NCI-H1930 (cell line): ENCODE measurements around the gene TREML1.
A peak's percentile ranks its signal among the peaks of the same experiment; 100 is the strongest.
"Not testable (repeated sequence)": the region's sequence is repeated elsewhere in the genome, so short reads cannot be mapped to it uniquely, and the experiment has no call there.

Experiments used
- DNase-seq, 2 experiments: peaks; one replicate each; lab custom pipeline; 2025; lab: John Stamatoyannopoulos, UW

Gene TREML1, protein sequence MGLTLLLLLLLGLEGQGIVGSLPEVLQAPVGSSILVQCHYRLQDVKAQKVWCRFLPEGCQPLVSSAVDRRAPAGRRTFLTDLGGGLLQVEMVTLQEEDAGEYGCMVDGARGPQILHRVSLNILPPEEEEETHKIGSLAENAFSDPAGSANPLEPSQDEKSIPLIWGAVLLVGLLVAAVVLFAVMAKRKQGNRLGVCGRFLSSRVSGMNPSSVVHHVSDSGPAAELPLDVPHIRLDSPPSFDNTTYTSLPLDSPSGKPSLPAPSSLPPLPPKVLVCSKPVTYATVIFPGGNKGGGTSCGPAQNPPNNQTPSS

DNA sequence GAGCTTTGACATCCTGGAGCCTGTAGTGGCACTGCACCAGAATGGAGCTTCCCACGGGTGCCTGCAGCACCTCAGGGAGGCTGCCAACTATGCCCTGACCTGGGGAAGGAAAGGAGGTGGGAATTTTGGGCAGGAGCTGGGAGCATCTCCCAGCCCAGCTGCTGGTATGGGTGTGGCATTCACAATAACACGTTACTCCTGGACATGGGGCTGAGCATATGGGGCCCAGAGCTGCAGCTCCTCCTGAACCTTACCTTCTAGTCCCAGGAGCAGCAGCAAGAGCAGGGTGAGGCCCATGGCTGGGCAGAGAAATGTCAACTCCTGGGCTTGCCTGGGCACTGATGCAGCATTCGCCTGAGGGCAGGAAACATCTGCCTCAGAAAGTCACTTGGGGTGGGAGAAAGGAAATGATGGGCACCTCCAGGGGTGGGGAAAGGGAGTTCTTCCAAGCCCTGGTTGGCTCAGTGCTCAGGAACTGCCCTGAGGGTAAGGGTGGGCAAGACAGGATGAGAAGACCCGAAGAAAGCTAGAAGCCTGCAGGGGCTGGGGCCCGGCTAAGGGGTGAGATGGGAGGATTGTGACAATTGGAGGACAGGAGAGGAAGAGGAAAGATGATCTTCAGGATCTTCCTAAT lies at the start of gene TREML1:
TSS of gene TREML1 (minus strand) at position 356 of the 634 bp plus-strand sequence. CDS start at position 297, 59 bp downstream.
- DNase-seq, result no peak

DNA sequence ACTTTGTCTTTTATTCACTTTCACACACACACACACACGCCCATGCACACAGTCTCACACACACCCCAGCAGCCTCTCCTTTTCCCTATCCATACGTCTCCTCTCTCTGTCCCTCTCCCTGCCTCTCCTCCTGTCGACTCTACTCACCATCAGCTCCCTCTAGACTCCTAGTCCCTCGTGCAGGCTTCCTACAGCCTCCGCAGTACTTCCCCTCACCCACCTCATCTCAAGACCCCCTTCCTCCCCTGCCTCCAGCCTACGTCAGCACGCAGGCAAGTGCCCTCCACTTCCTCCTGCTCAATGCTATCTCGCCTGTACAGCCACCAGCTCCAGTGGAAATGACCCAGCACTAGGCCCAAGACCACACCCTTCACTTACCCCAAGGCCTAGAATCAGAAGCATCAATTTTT lies 47.6 kb upstream of the TREML1 start:
- DNase-seq, result no peak

GRCh38 chr6:41200901-41201763 lies 47.0 kb upstream of the TREML1 start, which contains the start of gene TREML2:
TREML2 (minus strand) TSS chr6:41201149; CDS start chr6:41201008, 141 bp downstream.
- no peak for DNase-seq

DNA sequence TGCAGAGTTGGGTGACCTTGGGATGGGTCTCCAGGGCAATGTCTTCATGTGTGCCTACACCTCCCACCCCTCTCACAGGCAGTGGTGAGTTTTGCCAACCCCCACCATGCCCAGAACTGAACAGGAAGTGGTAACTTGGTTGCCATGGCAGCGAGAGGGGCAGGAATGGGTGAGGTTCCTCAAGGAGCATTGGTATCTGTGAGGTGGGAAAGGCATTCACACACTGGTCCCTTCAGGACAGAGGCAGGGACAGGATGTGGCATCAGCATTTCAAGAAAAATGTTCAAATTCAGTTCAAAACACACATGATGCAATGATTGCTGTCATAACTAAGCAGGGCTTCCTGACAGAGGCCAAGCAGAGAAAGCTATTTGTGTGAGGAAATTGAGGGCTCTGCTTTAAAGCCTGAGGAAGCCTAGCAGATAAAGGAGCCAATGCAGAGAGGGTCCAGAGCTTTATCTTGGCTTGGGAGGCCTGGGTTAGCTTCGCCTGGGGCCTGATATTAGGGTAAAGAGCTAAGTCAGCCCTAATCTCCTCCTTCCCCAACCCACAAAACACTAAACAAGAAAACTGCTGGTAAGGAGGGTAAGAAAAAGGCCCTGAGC lies 46.3 kb upstream of the TREML1 start:
- DNase-seq, result no peak

GRCh38 chr6:41199552-41200246 lies 45.6 kb upstream of the TREML1 start:
- DNase-seq, result no peak

GRCh38 chr6:41197234-41197633 lies 43.1 kb upstream of the TREML1 start:
- DNase-seq, result no peak

DNA sequence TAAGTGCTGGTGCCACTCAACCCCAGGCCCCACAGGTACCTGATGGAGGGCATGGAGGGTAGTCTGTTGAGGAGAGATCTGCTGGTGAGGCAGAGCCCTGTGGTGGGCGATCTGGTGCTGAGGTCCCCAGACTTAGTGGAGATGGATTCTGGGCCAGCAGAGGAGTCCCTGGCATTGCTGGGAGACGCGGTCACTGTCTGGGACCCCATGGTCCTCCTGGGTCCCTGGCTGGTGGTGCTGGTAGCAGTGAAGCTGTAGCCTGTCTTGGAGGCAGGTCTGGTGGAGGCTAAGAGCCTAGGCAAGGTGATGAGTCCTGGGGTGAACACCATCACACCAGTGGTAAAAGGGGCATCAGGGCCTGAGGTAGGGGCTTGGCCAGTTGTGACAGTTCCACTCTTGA lies 40.2 kb upstream of the TREML1 start:
- no peak for DNase-seq

DNA sequence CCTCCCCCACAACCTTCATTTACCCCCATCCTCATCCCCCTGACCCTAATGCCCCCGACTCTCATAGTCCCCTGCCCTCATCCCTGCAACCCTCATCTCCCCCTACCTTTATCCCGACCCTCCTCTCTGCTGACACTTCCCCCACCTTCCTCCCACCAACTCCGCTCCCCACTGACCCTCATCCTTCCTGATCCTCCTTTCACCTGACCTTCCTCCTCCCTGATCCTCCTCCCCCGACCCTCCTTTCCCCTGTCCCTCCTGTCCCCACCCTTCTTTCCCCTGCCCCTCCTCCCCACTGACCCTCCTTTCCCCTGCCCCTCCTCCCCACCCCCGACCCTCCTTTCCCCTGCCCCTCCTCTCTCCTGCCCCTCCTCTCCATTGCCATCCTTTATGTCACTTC lies 39.7 kb upstream of the TREML1 start:
- no peak for DNase-seq

- DNase-seq, result no peak
Measured at GRCh38 chr6:41193171-41193734, 39.1 kb upstream of the TREML1 start.

- no peak for DNase-seq
Measured at GRCh38 chr6:41191569-41191968, 37.4 kb upstream of the TREML1 start.

- DNase-seq, result no peak
Measured at GRCh38 chr6:41190791-41191190, 36.6 kb upstream of the TREML1 start.

DNA sequence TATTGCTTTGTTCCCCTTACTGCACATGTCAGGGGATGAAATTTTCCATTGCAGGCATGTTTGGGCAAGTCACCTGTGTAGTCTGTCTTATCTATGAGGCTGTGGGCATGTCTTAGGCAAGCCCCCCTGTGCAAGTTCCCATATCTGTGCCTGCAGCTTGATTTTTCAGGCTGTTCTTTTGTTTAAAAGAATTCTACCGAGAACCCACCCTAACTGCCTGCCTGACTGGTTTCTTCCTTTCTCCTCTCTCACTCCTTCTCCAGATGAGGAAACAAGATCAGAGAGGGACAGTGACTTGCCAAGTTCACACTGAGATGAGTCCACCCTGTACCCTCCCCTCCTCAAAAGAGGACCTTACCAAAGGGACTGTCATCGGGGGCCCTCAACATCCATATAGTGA lies 35.8 kb upstream of the TREML1 start:
- DNase-seq, result no peak

GRCh38 chr6:41189046-41189445 lies 34.9 kb upstream of the TREML1 start:
- DNase-seq, result not testable (repeated sequence)

DNA sequence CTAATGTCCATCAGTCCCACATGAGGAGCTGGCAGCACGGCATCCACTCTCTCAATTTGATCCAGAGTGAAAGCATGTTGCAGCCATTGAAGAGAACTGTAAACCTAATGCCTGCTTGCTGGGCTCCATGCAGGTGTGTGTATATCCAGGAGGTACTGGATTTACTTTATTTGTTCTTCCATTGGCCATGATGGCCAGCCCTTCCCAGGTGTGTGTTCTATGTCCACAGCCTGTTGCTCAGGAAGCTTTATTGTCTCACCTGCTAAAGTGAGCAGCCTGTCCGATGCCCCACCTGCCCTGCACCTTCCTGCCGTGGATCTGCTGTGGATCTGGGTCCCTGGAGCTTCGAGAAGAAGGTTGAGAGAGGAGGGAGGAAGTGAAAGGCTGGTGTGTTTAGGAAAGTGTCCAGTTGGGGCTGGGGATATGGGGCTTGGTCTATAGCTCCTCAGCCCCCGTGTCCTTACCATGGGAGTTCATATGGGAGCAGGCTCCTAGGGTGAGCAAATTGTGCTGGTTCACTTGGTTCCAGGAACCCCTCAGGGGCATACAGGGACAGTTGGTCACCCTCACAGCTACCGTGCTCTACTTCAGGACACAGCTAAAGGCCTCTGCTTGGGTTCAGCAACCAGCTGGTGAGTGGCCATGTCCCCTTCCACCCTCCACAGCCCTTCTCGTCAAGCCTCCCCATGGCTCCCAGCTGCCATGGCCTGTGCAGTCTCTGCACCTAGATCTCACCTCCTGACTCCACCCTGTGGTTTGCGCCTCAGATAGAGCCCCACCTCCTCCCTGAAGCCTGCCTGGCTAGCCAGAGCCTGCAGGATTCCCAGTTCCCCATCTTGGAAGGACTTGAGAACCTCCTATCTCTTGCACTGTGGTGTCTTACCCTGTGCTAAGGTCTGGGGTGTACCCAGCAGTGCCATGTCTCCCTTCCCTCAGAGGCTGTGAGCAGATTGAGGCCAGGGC lies 34.1 kb upstream of the TREML1 start:
- no peak for DNase-seq

- DNase-seq, result no peak
Measured at GRCh38 chr6:41186031-41186562, 31.9 kb upstream of the TREML1 start.

DNA sequence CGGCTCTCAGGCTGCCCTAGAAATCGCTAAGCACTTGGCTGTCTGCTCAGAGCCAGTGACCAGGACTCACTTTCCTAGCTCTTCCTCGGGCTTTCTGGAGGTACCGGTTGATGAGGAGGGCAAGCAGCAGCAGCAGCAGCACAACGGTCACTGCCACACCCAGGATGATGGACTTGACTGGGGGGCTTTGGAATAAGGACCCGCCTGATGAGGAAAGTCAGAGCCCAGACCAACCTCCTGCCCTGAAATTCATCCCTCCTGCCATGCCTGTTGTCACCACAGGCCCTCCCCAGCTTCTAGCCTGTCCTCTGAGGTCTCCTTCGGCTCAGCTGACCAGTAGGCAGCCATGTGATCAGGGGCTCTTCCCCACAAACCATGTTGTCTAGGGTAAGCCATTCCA lies 30.6 kb upstream of the TREML1 start:
- no peak for DNase-seq

GRCh38 chr6:41182069-41183034 lies 28.2 kb upstream of the TREML1 start:
- peak in 1 of 2 experiments; percentile 18 for DNase-seq

- no peak for DNase-seq
Measured at GRCh38 chr6:41181566-41181965, 27.4 kb upstream of the TREML1 start.

GRCh38 chr6:41179163-41179562 lies 25.0 kb upstream of the TREML1 start:
- no peak for DNase-seq
